ENCODE measurements around the gene B4GALT5.
A peak's percentile ranks its signal among the peaks of the same experiment; 100 is the strongest.
"Not testable (repeated sequence)": the region's sequence is repeated elsewhere in the genome, so short reads cannot be mapped to it uniquely, and the experiment has no call there.

Gene B4GALT5

GRCh38 chr20:49707118-49707517 lies 6.6 kb downstream of the B4GALT5 start:
- H3K9me3 Mint-ChIP-seq = no peaks in the 10 kb centered on the region
- no peak for TF ChIP-seq CTCF (IDR thresholded peaks at IDR 0.05; ENCODE audit: unreplicated experiment in 3 of 3)
- H3K4me3 Mint-ChIP-seq = no peak overlapping the region
- peak overlapping the region; percentile 47 to 80 (median 79) for H3K27ac Mint-ChIP-seq
- no peaks in the 10 kb centered on the region for H3K27me3 Mint-ChIP-seq (ENCODE audit: low read depth)
- H3K36me3 Mint-ChIP-seq (ENCODE audit: low read depth) = peaks cover 3% of the 10 kb centered on the region
- peaks cover 50% of the 10 kb centered on the region for H3K4me1 Mint-ChIP-seq

- peaks cover 48% of the 10 kb centered on the region for H3K4me1 Mint-ChIP-seq
- no peaks in the 10 kb centered on the region for H3K9me3 Mint-ChIP-seq
- H3K27me3 Mint-ChIP-seq (ENCODE audit: low read depth) = no peaks in the 10 kb centered on the region
- no peak for TF ChIP-seq CTCF (IDR thresholded peaks at IDR 0.05; ENCODE audit: unreplicated experiment in 3 of 3)
- peak overlapping the region; percentile 47 to 80 (median 79) for H3K27ac Mint-ChIP-seq
- H3K4me3 Mint-ChIP-seq = peak overlapping the region in 1 of 3 experiments; percentile 0
- peaks cover 3% of the 10 kb centered on the region for H3K36me3 Mint-ChIP-seq (ENCODE audit: low read depth)
These were observed 7.0 kb downstream of the B4GALT5 start for GRCh38 chr20:49706630-49707091.

GRCh38 chr20:49705893-49706292 lies 7.8 kb downstream of the B4GALT5 start:
- not testable (repeated sequence) for H3K4me3 Mint-ChIP-seq; H3K36me3 Mint-ChIP-seq (ENCODE audit: low read depth); H3K9me3 Mint-ChIP-seq; H3K27me3 Mint-ChIP-seq (ENCODE audit: low read depth)
- H3K4me1 Mint-ChIP-seq = peaks cover 46% of the 10 kb centered on the region
- peak overlapping the region in 2 of 3 experiments; percentile 79 to 80 for H3K27ac Mint-ChIP-seq

GRCh38 chr20:49705358-49705757 lies 8.3 kb downstream of the B4GALT5 start:
- H3K4me3 Mint-ChIP-seq = no peak overlapping the region
- no peaks in the 10 kb centered on the region for H3K36me3 Mint-ChIP-seq (ENCODE audit: low read depth)
- peaks cover 45% of the 10 kb centered on the region for H3K4me1 Mint-ChIP-seq
- H3K27me3 Mint-ChIP-seq (ENCODE audit: low read depth) = no peaks in the 10 kb centered on the region
- no peak for TF ChIP-seq CTCF (IDR thresholded peaks at IDR 0.05; ENCODE audit: unreplicated experiment in 3 of 3)
- peak overlapping the region in 2 of 3 experiments; percentile 48 to 59 for H3K27ac Mint-ChIP-seq
- no peaks in the 10 kb centered on the region for H3K9me3 Mint-ChIP-seq

- H3K9me3 Mint-ChIP-seq = no peaks in the 10 kb centered on the region
- H3K27ac Mint-ChIP-seq = peak overlapping the region in 2 of 3 experiments; percentile 48 to 59
- no peaks in the 10 kb centered on the region for H3K36me3 Mint-ChIP-seq (ENCODE audit: low read depth)
- peaks cover 44% of the 10 kb centered on the region for H3K4me1 Mint-ChIP-seq
- no peaks in the 10 kb centered on the region for H3K27me3 Mint-ChIP-seq (ENCODE audit: low read depth)
- no peak for TF ChIP-seq CTCF (IDR thresholded peaks at IDR 0.05; ENCODE audit: unreplicated experiment in 3 of 3)
- H3K4me3 Mint-ChIP-seq = no peak overlapping the region
These were observed 8.7 kb downstream of the B4GALT5 start for GRCh38 chr20:49704932-49705336.

GRCh38 chr20:49701916-49702315 lies 11.8 kb downstream of the B4GALT5 start:
- no peak for TF ChIP-seq CTCF (IDR thresholded peaks at IDR 0.05; ENCODE audit: unreplicated experiment in 3 of 3)
- no peaks in the 10 kb centered on the region for H3K27me3 Mint-ChIP-seq (ENCODE audit: low read depth)
- peak overlapping the region in 2 of 3 experiments; percentile 17 to 59 for H3K27ac Mint-ChIP-seq
- no peaks in the 10 kb centered on the region for H3K36me3 Mint-ChIP-seq (ENCODE audit: low read depth)
- H3K4me3 Mint-ChIP-seq = no peak overlapping the region
- H3K9me3 Mint-ChIP-seq = no peaks in the 10 kb centered on the region
- peaks cover 50% of the 10 kb centered on the region for H3K4me1 Mint-ChIP-seq

Data from nephron (organoid).